ENCODE data around the gene NIM1K.
"Not testable (repeated sequence)": the region's sequence is repeated elsewhere in the genome, so short reads cannot be mapped to it uniquely, and the experiment has no call there.

NIM1K gene

DNA sequence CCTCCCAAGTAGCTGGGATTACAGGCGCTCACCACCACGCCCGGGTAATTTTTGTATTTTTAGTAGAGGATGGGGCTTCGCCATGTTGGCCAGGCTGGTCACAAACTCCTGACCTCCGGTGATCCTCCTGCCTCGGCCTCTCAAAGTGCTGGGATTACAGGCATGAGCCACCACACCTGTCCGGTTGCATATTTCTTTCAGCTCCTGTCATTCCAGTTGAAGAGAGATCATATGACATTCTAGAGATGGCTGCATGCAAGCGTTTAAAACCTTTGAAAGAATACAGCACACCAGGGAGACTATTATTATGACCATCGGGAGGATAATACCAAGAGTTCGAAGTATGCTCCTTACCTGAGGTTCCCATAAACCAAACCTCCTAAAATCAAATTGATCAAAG lies 9.6 kb upstream of the NIM1K start:
- TF ChIP-seq, protein P1, sequence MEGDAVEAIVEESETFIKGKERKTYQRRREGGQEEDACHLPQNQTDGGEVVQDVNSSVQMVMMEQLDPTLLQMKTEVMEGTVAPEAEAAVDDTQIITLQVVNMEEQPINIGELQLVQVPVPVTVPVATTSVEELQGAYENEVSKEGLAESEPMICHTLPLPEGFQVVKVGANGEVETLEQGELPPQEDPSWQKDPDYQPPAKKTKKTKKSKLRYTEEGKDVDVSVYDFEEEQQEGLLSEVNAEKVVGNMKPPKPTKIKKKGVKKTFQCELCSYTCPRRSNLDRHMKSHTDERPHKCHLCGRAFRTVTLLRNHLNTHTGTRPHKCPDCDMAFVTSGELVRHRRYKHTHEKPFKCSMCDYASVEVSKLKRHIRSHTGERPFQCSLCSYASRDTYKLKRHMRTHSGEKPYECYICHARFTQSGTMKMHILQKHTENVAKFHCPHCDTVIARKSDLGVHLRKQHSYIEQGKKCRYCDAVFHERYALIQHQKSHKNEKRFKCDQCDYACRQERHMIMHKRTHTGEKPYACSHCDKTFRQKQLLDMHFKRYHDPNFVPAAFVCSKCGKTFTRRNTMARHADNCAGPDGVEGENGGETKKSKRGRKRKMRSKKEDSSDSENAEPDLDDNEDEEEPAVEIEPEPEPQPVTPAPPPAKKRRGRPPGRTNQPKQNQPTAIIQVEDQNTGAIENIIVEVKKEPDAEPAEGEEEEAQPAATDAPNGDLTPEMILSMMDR (conservative IDR thresholded peaks at IDR 0.05; ENCODE audit: low read length), result no peak
- H3K4me3 ChIP-seq (ENCODE audit: low read length), result no peak overlapping the region
- DNase-seq (ENCODE audit: low read depth), result no peak

DNA sequence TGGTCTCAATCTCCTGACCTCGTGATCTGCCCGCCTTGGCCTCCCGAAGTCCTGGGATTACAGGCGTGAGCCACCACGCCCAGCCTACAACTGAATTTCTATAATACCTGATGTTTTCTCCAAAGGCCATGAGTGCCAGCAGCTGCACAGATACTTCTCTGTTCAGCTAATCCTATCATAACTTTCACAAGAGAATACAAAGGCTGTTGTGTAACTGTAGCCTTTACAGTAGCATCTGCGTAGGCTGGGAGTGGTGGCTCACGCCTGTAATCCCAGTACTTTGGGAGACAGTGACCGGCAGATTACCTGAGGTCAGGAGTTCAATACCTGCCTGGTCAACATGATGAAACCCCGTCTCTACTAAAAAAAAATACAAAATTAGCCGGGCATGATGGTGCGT lies 8.9 kb upstream of the NIM1K start:
- DNase-seq (ENCODE audit: low read depth), result not testable (repeated sequence)

DNA sequence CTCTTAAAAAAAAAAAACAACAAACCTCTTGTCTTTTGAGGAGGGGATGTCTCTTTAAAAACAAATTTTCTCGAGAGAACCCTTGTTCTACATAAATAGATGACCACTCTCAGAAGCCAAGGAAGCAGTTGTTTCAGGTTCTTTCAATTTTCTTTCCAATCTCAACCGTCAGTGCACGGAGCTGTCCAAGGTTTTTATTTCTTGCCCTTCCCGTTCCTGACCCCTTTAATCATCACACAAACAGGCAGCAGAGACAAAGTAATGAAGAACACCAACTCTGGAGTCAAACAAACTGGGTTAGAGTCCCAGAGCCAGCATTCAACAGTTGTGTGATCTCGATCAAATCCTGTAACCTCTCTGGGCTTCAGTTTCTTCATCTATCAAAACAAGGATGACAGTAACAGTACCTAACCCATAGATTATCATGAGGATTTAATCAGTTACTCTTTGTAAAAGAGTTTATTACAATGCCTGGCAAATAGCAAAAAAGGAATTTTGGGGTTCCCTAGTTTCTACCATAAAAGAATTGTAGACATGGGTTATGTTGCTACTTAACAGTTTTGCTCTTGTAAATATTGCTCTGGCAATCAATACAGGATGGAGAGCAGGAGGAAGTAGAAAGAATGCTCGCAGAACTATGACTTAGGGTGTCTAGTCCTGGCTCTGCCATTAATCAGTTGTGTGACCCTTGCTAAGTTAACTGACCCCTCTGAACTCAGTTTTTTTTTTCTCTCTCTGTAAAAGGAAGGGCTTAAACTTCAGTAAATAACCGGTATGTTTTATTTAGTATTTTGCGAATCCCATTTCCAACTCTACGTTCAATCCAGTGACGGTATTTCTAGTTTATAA lies 1.0 kb upstream of the NIM1K start:
- peak; percentile 29 for DNase-seq (ENCODE audit: low read depth)

More for the DNA sequence above, 8.9 kb upstream of the NIM1K start:
- H3K4me3 ChIP-seq (ENCODE audit: low read length), result not testable (repeated sequence)

DNA sequence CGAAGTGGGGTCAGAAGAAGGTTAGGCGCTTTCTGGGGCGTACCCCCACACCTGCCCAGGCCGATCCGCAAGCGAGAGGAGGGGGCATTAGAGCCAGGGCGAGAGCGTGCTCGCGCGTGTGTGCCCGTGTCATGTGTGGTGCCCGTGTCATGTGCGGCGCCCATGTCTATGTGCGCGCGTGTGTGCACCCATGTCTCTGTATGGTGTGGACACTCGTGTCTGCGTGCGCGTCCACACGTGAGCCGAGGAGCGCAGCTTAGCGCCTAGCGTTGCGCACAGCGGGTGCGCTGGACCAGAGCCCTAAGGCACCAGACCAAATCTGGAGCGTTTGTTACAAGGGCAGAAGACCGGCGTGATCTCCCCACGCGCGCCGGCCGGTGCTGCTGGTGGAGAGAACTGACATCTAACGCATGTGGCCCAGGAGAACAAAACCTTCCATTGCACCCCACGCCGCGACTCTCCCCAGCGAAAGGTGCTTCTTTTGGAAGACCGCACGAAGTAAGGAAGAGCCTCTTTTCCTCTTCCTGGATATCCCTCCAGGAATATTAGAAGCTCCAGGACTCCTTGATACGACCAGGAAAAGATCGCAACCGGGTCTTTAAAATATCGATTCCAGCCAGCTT lies 644 bp downstream of the NIM1K start:
- peak; percentile 37 for DNase-seq (ENCODE audit: low read depth)
- TF ChIP-seq, protein P1 (conservative IDR thresholded peaks at IDR 0.05; ENCODE audit: low read length), result no peak
- H3K4me3 ChIP-seq (ENCODE audit: low read length), result peak overlapping the region; percentile 63

More for the DNA sequence above, 1.0 kb upstream of the NIM1K start:
- no peak overlapping the region for H3K4me3 ChIP-seq (ENCODE audit: low read length)
- TF ChIP-seq, protein P1 (conservative IDR thresholded peaks at IDR 0.05; ENCODE audit: low read length), result no peak

DNA sequence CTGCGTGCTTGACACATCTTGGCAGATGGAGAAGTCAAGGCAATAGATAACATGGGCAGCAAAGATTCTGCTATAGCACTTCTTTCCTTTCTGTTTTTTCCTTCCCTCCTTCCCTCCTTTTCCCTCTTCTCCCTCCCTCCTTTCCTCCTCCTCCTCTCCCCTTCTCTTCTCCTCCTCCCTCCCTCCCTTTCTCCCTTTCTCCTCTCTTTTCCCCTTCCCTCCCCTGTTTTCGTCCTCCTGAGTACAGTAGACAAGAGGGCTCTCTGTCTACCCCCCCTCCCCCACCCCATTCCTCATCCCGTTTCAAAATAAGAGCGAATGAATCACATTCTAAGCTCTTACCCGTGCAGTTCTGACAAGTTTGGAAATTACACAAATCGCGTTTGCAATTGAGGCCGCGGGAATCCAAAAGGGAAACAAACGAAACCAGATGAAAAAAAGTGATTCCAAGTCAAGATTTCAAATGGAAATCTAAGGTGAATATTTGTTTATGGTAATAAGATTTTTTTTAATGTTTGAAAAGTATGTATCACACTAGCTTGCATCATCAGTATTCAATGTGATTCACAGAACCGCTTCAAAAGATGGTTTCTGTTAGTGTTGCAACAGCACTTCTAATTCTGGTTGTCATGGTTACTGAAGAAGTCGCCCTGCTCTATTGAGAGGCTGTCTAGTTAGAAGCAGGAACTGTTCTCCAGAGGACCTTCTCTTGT lies 1.3 kb downstream of the NIM1K start:
- H3K4me3 ChIP-seq (ENCODE audit: low read length), result peak overlapping the region; percentile 63
- DNase-seq (ENCODE audit: low read depth), result peak; percentile 94

DNA sequence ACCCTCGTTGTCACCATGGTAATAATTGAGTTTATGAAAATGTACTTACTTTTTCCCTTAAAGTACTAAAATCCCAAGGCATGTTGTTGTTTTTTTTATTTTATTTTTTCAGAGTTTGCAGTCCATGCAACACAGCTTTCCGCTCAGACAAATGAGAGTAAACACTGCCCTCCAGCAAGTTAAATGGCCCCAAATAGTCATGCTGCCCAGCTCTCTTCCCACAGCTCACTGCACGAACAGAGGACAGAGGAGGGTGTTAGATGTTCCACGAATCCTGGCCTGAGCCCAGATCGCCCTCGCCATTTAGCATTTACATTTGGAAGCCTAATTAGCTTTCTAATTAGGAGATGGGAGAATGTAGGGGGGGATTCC lies 1.9 kb downstream of the NIM1K start:
- no peak for DNase-seq (ENCODE audit: low read depth)
- TF ChIP-seq, protein P1 (conservative IDR thresholded peaks at IDR 0.05; ENCODE audit: low read length), result no peak
- H3K4me3 ChIP-seq (ENCODE audit: low read length), result peak overlapping the region; percentile 63

More for the DNA sequence above, 1.3 kb downstream of the NIM1K start:
- TF ChIP-seq, protein P1 (conservative IDR thresholded peaks at IDR 0.05; ENCODE audit: low read length), result no peak

DNA sequence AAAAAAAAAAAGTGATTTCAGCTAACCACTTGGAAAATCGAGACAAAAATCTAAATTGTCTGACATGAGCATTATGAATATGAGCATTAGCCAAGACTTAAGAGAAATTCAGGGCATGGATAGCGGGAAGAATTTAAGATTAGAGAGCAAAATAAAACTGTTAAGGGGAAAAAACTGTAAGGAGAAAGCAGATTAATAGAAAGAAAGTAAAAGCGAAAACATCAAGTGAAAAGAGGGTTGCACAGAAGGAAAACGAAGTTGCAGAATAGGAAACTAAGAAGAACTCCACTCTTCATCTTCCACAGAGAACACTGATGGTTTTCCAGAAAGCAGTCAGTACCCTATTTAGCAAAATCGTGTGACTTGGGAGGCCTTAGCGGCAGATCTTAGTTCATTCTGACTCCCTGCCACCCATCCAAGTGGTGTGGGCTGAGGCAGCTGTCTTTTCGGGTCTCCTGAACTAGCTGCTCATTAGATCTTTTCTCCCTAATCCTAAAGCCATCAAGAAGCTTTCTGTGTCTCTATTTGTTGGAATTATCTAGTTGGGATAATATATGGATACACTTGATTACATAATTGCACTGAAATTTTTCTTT lies 3.7 kb downstream of the NIM1K start:
- DNase-seq (ENCODE audit: low read depth), result no peak
- TF ChIP-seq, protein P1 (conservative IDR thresholded peaks at IDR 0.05; ENCODE audit: low read length), result no peak
- no peak overlapping the region for H3K4me3 ChIP-seq (ENCODE audit: low read length)
